Activated CD4-positive, alpha-beta T cell treated with anti-CD3 and anti-CD28 coated beads, Interleukin-2, amount 50 U/mL, for 4 hours (primary cell): ENCODE data around the gene KRT10.
"Not testable (repeated sequence)": the region's sequence is repeated elsewhere in the genome, so short reads cannot be mapped to it uniquely, and the experiment has no call there.

Experiments used
- DNase-seq, 2 experiments: peaks; one replicate each; pipeline ENCODE4 v3.0.0-alpha.2; 2020

Gene KRT10

GRCh38 chr17:40822132-40822812, at the start of gene KRT10:
Gene KRT10 (minus strand): TSS chr17:40822614. CDS start chr17:40822585, 29 bp downstream.
- no peak for DNase-seq

GRCh38 chr17:40871316-40871715, 48.9 kb upstream of the KRT10 start:
- DNase-seq: no peak

DNA sequence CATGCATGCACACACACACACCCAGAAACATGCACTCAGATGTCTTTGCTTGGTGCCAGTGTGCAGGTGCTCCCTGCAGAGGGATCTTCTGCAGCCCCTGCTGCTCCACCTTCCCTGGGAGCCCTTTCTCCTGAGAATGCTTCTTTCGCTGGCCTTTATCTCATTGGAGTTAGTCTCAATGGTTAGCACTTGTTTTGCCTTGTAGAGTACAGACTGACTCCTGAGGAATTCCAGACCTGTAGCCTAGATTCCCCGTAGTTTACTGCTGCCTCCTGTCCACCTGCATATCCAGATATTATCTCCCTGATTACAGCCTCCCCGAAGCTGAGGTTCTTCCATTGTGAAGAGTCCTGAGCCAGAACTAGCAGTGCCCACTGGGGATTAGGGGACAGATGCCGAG, 47.7 kb upstream of the KRT10 start:
- no peak for DNase-seq

- no peak for DNase-seq
These were observed 44.4 kb upstream of the KRT10 start, which contains the start of gene KRT12 for GRCh38 chr17:40866838-40867237. Gene KRT12 (minus strand): TSS chr17:40867223. CDS start chr17:40867186, 37 bp downstream.

DNA sequence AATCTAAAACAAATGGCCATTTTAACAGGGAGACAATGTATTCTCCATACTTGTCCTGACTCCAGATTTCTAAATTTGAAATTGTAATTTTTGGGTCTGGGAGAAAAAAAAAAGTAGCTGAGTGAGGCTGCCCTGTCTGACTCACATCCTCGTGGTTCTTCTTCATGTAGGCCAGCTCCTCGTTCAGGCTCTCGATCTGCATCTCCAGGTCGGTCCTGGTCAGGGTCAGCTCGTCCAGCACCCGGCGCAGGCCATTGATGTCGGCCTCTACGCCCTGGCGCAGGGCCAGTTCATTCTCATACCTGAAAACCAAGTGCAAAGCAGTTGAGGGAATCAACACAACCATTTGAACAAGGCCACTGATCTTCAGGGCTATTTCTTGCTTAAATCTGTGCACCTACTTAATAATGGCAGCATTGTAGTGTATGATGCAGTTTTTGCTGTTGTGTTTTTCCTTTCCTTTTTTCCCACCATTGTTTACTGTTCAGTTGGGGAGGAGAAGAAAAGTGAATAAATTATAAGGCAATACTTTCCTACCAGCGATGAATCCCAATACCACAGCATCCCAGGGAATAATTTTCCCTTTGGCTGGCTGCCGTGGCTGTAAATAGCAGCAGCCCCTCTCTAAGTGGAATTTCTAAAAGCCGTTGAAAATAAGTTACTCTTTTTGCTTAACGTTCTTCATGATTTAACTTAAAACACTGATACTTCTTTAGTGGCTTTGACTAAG, 42.4 kb upstream of the KRT10 start:
- no peak for DNase-seq

- DNase-seq: no peak
These were observed 40.7 kb upstream of the KRT10 start for GRCh38 chr17:40862985-40863733.

GRCh38 chr17:40859536-40859935, 37.1 kb upstream of the KRT10 start:
- DNase-seq: no peak

GRCh38 chr17:40858667-40859066, 36.3 kb upstream of the KRT10 start:
- DNase-seq: not testable (repeated sequence)

DNA sequence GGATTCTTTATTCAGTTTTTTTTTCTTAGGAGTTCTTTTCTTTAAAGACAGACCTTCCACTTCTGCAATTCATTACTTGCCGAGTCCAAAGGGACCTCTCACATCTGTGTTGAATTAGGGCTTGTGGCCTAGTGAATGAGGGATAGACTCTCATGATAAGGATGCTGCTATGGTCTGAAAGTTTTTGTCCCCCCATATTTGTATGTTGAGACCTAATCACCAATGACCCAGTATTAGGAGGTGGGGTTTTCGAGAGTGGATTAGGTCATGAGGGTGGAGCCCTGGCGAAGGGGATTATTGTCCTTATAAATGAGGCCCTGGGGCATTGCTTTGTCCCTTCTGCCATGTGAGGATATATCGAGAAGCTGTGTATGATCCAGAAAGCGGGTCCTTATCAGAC, 35.1 kb upstream of the KRT10 start:
- DNase-seq: no peak

DNA sequence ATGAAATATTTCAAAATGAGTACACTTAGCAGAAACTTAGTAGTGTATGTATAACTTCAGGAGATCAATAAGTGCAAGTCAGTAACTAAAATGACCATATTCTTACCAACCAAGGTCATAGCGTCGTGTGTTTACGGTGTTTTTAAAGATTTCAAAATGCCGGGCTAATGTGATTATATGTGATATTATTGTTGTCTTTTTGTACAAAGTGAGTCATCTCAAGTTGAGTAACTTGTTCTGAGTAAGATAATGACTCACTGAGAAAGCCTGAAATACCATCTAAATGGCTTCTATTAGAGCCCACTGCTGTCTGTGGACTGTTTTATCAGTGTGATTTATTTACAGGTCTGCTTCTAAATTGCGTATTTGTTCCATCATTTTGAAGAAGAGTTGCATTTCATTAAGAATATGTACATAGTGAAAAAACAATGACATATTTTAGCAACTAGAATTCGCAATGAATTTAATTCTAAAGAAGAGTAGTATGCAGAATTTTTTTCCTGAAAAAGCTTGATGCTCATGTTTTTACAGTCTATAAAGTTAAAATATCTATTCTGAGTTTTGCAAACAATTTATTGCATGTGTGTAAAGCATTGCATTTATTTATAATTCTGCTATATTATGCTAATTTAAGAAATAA, 31.9 kb upstream of the KRT10 start:
- no peak for DNase-seq

DNA sequence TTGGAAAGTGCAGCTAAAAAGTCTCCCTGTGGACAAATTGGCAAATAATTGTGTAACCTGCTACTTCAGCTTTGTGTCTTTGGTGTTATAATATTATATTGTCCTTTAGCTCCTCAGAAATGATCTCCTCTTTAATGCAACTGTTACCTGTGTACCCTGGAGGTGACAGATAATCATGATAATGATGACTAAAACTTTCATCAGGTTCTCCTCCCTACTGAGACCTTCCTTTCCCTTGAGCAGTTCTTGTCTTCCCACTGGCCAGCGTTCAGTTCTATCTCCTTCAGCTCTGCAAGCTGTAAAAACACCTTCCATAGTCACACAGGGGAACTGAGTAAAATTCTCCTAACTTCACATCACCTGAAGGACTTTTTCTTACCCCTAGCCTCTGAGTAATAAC, 29.9 kb upstream of the KRT10 start:
- DNase-seq: no peak

DNA sequence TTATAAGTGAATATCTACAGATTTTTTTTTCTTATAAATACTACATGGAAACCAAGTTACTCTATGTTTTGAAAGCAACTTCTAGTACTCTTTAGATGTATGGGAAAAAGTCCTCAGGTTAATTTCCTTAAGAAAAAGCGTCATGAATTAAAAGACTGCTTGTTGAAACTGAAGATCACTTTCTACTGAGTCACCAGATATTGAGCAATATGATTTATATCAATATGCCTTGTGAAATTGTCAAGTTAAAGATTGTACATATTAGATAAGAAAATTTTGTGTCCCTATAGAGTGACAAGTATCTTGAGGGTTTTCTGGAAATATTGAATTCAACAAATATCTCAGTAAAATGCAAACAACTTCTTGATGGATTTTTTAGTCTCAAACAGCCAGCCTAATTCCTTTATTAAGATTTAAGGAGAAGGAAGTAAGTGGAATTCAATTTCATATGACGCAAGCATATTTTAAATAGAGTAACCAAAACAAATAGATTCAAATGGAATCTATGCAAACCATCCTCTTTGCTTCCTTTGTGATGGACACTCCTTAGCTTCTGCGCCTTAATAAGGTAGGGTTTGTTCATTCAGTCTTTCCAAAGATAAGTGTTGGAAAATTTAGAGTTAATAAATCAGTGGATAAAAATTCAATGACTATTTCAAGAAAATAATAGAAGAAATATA, 28.0 kb upstream of the KRT10 start:
- no peak for DNase-seq

DNA sequence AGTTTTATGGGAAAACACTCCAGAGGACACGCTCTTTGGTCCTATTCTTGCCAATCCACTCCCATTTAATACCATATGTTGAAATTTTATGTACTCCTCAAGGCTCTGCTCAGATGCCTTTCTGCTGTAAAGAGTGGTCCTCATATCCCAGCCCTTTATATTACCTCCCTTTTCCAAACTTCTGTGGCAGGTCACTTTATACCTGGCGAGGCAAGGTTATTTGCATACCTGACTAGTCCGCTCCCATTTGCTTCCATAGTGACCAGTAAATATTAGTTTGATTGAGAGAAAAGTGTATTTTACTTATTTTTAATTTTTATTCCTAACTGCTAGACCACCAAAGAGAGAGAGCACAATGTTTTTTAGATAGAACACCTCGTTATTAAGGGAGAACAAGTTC, 27.3 kb upstream of the KRT10 start:
- no peak for DNase-seq

DNA sequence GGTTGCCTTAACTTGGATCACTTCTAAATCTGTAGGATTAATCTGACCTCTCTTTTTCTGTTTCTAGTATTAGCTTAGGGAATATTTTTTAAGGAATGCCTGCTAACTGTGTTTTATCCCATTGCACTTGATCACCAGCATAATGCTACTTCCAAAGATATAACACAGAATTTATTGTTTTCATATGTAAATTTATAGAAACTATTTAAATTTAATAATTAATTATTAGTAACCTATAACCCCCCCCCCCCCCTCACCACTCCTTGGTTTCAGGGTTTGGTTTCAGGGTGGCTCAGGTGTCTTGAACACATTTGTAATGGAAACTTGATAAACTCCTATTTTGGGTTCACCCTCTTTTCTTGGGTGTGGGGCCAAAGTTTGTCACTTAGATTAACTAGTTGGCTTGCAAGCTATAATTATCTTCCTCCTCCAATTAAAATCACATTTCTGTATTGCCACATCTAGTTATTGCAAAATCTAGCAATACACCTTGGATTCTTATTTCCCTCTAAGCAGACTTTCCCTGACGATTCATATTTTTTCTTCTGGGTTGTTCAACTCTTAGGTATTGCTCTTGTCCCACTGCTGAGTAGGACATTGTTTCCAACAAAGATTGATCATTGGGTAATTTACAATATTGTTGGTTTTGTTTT, 26.3 kb upstream of the KRT10 start:
- no peak for DNase-seq

DNA sequence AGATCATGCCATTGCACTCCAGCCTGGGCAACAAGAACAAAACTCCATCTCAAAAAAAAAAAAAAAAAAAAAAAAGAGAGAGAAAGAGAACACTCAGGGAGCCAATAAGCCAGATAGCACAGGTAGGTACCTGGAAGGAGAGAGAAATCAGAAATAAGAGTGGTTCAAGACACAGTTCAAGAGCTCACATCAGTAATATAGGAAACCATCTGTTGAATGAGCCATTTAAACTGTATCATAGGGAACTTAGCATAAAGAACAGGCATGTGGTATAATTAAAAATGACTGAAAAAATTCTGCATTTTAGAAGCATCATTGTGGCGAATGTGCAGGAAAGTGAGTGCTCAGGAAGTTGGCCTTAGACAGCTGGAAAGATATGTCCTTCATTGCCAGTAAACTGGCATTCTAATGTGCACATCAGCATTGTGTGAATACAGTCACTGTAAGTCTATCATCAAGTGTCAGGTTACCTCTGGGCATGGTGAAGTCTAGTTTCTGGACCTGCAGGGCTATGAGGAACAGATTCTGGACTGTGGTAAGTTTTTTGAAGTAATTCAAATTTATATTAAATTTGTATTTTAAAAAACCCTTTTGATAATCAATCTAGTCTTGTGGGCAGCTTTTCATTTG, 24.2 kb upstream of the KRT10 start:
- DNase-seq: no peak

DNA sequence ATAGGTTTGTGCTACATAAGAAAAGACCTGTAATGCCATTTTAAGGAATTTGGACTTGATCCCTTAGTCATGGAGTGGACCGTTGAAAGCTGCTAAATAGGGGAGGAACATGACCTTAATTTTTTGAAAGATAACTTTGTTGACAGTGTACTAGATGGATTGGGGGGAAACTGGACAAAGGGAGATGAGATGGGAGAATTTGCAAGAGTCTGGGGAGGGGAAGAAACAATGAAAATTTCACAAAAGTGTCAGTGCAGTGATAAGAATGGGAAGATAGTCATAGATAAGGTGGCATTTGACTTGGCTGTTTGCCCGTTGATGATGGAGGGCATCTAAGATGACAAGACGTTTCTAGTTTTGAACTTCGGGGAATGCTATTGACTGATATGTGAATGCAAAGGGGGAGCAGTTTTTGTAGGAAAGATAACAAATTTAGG, 22.3 kb upstream of the KRT10 start:
- DNase-seq: no peak

GRCh38 chr17:40843242-40843641, 20.8 kb upstream of the KRT10 start:
- no peak for DNase-seq

GRCh38 chr17:40841246-40841645, 18.8 kb upstream of the KRT10 start:
- DNase-seq: no peak

GRCh38 chr17:40839194-40839593, 16.8 kb upstream of the KRT10 start:
- no peak for DNase-seq

- no peak for DNase-seq
These were observed 13.6 kb upstream of the KRT10 start for GRCh38 chr17:40836020-40836419.

- DNase-seq: no peak
These were observed 11.5 kb upstream of the KRT10 start for GRCh38 chr17:40833882-40834281.

DNA sequence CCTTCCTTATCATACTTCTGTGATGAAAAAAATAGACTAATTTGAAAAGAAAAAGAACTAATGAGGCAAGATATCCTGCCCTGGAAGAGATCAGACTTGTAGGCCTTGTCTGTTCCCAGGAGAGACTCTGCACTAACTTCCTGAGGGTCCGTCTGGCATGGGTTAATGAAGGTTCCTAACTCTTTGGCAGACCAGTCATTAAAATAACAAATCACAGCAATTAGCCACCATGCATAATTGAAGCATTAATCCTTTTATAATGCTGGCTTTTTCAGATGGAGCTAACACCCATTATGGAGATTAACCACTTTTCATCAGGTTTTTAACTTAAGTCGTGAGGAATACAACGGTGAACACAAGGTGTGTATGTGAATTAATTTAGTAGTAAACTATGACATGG, 10.4 kb upstream of the KRT10 start:
- DNase-seq: no peak
